ENCODE results near the gene LDLRAD4.

DNA sequence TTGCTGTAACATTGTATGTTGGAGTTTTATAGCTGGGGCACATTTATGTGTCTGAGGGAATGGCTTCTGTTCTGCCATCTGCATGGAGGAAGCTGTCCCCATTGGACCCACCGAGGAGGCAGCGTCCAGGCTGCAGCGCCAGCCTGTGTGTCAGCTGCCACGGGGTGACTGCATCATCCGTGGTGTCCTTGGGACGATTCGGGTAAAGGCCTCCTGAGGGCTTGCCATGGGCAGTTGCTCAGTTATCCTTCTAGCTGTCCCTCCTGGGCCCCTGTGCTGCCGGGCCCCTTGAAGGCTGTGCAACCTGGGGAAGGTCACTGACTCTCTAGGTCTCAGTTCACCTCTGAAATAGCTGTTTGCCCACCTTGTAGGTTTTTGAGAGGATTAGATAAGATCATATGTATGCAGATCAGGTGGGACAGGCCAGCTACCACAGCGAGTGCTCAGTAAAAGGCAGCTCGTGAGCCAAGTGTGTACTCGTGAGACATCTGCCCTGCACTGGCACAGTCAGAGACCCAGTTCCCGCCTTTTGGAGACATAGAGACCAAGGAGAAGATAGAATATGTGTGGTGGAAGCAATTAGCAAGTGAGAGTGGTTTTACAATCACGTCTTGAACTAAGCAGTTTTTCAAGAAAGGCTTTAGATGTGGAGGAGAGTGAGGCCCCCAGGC is 10.6 kb downstream of the LDLRAD4 start:
- TF ChIP-seq, protein P1, sequence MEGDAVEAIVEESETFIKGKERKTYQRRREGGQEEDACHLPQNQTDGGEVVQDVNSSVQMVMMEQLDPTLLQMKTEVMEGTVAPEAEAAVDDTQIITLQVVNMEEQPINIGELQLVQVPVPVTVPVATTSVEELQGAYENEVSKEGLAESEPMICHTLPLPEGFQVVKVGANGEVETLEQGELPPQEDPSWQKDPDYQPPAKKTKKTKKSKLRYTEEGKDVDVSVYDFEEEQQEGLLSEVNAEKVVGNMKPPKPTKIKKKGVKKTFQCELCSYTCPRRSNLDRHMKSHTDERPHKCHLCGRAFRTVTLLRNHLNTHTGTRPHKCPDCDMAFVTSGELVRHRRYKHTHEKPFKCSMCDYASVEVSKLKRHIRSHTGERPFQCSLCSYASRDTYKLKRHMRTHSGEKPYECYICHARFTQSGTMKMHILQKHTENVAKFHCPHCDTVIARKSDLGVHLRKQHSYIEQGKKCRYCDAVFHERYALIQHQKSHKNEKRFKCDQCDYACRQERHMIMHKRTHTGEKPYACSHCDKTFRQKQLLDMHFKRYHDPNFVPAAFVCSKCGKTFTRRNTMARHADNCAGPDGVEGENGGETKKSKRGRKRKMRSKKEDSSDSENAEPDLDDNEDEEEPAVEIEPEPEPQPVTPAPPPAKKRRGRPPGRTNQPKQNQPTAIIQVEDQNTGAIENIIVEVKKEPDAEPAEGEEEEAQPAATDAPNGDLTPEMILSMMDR (IDR thresholded peaks at IDR 0.05 in 2 of 3, conservative IDR thresholded peaks at IDR 0.05 in 1 of 3; ENCODE audit: insufficient read depth in 2 of 3, low read depth in 1 of 3, low read length in 3 of 3): no peak
- TF ChIP-seq TAF9B (IDR thresholded peaks at IDR 0.05; ENCODE audit: partially characterized antibody): no peak
- TF ChIP-seq POLR2A (conservative IDR thresholded peaks at IDR 0.05): no peak

All from K562 (cell line).